Measurements from ENCODE around the gene ARHGAP15.

GRCh38 chr2:143616452-143616851, 487.2 kb downstream of the ARHGAP15 start:
- TF ChIP-seq SMC3 (conservative IDR thresholded peaks at IDR 0.05; ENCODE audit: poor library complexity) (no peak), POLR2AphosphoS5 (IDR thresholded peaks at IDR 0.05) (no peak), CTCF (IDR thresholded peaks at IDR 0.05; ENCODE audit: poor library complexity, severe bottlenecking) (no peak), EZH2 (IDR thresholded peaks at IDR 0.05; ENCODE audit: borderline replicate concordance, insufficient read depth, low read length, poor library complexity, severe bottlenecking) (no peak), EP300 (conservative IDR thresholded peaks at IDR 0.05; ENCODE audit: poor library complexity, severe bottlenecking) (no peak), REST (IDR thresholded peaks at IDR 0.05; ENCODE audit: borderline replicate concordance) (no peak), RAD21 (conservative IDR thresholded peaks at IDR 0.05) (no peak), MXI1 (conservative IDR thresholded peaks at IDR 0.05; ENCODE audit: poor library complexity, severe bottlenecking) (no peak), TAF1 (IDR thresholded peaks at IDR 0.05; ENCODE audit: low read depth) (no peak)
